DND-41 (cell line): ENCODE data around the gene TBC1D7.

Source experiments
- CTCF ChIP-seq: IDR thresholded peaks from 2 replicates; pipeline ENCODE4 v1.5.1; 2012; ENCODE audit warnings: borderline replicate concordance, low read length, moderate library complexity, mild to moderate bottlenecking; ENCODE audit not compliant: poor library complexity, severe bottlenecking; ENCODE audit errors: extremely low read depth
- EZH2 ChIP-seq: IDR thresholded peaks from 3 replicates; pipeline ENCODE4 v1.6.1; 2012; ENCODE audit warnings: borderline replicate concordance, low read depth, mild to moderate bottlenecking, moderate library complexity, low read length, inconsistent platforms; ENCODE audit not compliant: severe bottlenecking

GRCh38 chr6:13305288-13305687, 23.0 kb downstream of the TBC1D7 start:
- TF ChIP-seq CTCF: no peak
- TF ChIP-seq EZH2: no peak
